Airway epithelial cell (primary cell): Measurements from ENCODE around the gene AMOT. TPM values are rescaled to one million over a fixed set of nuclear protein-coding genes. Genes with fewer than 3 reads are reported as not detected.

ENCODE experiments used
- total RNA-seq: library from RNA; depleted of rRNA; stranded (reverse); fragments of >200 nt; gene quantifications from 2 replicates; pipeline ENCODE4 v1.2.3, GENCODE V29; 2015

AMOT gene
- total RNA-seq = under 0.01 and 0.07 TPM in 2 replicates

GRCh38 chrX:112840382-112841113 is at the start of gene AMOT:
Gene AMOT (minus strand): TSS chrX:112840831. CDS start chrX:112823126, 17,705 bp downstream.

Other genes with a start within 250 kb of the AMOT start
- 0.14 TPM in 1 of 2 replicates, not detected in the other for gene LHFPL1, start 160.9 kb downstream of the AMOT start, total RNA-seq